HEK293 (cell line): ENCODE data around the gene PDZD4.
A peak's percentile ranks its signal among the peaks of the same experiment; 100 is the strongest.

Source experiments
- GLI2 ChIP-seq: fragments of 450-650 bp; formaldehyde crosslinking; IDR thresholded peaks from 2 replicates; pipeline ENCODE4; 2017; ENCODE audit warnings: missing biosample characterization, missing genetic modification characterization, low read depth, borderline replicate concordance
- ZBTB17 ChIP-seq: fragments of 450-650 bp; formaldehyde crosslinking; IDR thresholded peaks from 2 replicates; pipeline ENCODE4 v1.5.1; 2016; ENCODE audit warnings: missing biosample characterization, missing genetic modification characterization
- ZNF10 ChIP-seq: fragments of 450-650 bp; formaldehyde crosslinking; IDR thresholded peaks from 2 replicates; pipeline ENCODE4 v1.5.1; 2017; ENCODE audit warnings: missing biosample characterization, missing genetic modification characterization
- ZNF23 ChIP-seq: fragments of 450-650 bp; formaldehyde crosslinking; IDR thresholded peaks from 2 replicates; pipeline ENCODE4 v1.5.1; 2016; ENCODE audit warnings: missing biosample characterization, missing genetic modification characterization, borderline replicate concordance
- ZNF302 ChIP-seq: fragments of 450-650 bp; formaldehyde crosslinking; IDR thresholded peaks from 2 replicates; pipeline ENCODE4 v1.5.1; 2016; ENCODE audit warnings: missing biosample characterization, missing genetic modification characterization, low read depth
- ZNF37A ChIP-seq: fragments of 450-650 bp; IDR thresholded peaks from 2 replicates; pipeline ENCODE4 v1.5.1; 2018; ENCODE audit warnings: missing biosample characterization, missing genetic modification characterization
- ZNF677 ChIP-seq: fragments of 450-650 bp; IDR thresholded peaks from 2 replicates; pipeline ENCODE4 v1.5.0; 2018; ENCODE audit warnings: missing biosample characterization, mild to moderate bottlenecking, missing genetic modification characterization, moderate library complexity
- ZNF701 ChIP-seq: fragments of 450-650 bp; formaldehyde crosslinking; IDR thresholded peaks from 2 replicates; pipeline ENCODE4 v1.5.1; 2016; ENCODE audit warnings: missing biosample characterization, missing genetic modification characterization
- ZNF707 ChIP-seq: fragments of 450-650 bp; formaldehyde crosslinking; IDR thresholded peaks from 2 replicates; pipeline ENCODE4 v1.5.1; 2016; ENCODE audit warnings: missing biosample characterization, missing genetic modification characterization
- ZNF776 ChIP-seq: fragments of 450-650 bp; formaldehyde crosslinking; IDR thresholded peaks from 2 replicates; pipeline ENCODE4 v1.5.0; 2017; ENCODE audit warnings: missing biosample characterization, missing genetic modification characterization, borderline replicate concordance
- ZSCAN16 ChIP-seq: fragments of 450-650 bp; formaldehyde crosslinking; IDR thresholded peaks from 2 replicates; pipeline ENCODE4 v1.5.1; 2016; ENCODE audit warnings: missing biosample characterization, missing genetic modification characterization
- ZSCAN30 ChIP-seq: fragments of 450-650 bp; IDR thresholded peaks from 2 replicates; pipeline ENCODE4 v1.5.1; 2018; ENCODE audit warnings: missing biosample characterization, mild to moderate bottlenecking, missing genetic modification characterization, moderate library complexity
- TF ChIP-seq, protein P1 (sequence below): fragments of 450-650 bp; formaldehyde crosslinking; IDR thresholded peaks from 2 replicates; pipeline ENCODE4 v1.5.1; 2016; ENCODE audit warnings: missing biosample characterization, missing genetic modification characterization, borderline replicate concordance
- TF ChIP-seq, protein P2 (sequence below): fragments of 450-650 bp; formaldehyde crosslinking; IDR thresholded peaks from 2 replicates; pipeline ENCODE4 v1.5.1; 2016; ENCODE audit warnings: missing biosample characterization, missing genetic modification characterization
- TF ChIP-seq, protein P3 (sequence below): fragments of 450-650 bp; formaldehyde crosslinking; IDR thresholded peaks from 2 replicates; pipeline ENCODE4 v1.5.1; 2016; ENCODE audit warnings: missing biosample characterization, missing genetic modification characterization
- TF ChIP-seq, protein P4 (sequence below): fragments of 450-650 bp; formaldehyde crosslinking; IDR thresholded peaks from 2 replicates; pipeline ENCODE4 v1.5.1; 2017; ENCODE audit warnings: missing biosample characterization, missing genetic modification characterization

Gene PDZD4

DNA sequence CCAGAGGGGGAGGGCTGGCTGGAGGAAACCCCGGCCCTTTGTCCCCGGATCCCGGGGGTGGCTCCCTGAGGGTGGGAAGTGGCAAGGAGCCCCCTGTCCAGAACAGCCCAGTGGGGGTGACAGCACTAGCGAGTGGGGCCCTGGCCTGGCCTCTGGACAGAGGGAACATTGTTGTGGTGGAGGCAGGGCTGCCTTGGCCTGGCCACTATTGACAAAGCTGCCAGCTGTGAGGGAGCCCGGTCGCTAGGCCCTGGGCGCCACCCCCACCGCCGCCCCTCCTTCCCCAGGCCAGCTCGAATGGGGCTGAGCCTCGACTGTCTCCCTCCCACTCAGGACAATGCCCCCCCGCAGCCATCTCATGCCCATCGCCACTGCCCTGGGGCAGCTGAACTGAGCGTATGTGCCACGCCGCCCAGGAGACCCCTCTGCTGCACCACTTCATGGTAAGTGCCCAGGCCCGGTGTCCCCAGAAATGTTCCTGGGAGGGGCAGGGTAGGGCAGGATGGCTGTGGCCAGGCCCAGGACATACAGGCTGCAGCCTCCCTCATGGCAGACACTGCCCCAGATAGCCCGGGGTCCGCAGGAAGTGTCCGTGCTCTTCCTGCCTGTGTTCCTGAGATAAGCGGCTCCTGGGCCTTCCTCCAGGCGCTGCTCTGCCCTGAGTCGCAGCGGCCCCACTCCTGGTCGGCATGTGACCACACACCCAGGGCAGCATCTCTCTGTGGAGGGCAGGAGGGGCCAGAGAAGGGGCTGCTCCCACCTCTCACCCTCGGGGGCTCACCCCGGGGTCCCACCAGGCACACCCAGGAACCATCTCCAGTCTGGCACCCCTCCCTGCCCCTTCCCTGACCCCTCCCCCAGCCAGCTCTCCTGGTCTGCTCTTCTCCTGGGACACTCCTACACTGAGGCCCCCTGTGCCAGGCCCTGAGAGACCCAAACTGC is 64.9 kb downstream of the PDZD4 start (continued):
- TF ChIP-seq, protein P1, sequence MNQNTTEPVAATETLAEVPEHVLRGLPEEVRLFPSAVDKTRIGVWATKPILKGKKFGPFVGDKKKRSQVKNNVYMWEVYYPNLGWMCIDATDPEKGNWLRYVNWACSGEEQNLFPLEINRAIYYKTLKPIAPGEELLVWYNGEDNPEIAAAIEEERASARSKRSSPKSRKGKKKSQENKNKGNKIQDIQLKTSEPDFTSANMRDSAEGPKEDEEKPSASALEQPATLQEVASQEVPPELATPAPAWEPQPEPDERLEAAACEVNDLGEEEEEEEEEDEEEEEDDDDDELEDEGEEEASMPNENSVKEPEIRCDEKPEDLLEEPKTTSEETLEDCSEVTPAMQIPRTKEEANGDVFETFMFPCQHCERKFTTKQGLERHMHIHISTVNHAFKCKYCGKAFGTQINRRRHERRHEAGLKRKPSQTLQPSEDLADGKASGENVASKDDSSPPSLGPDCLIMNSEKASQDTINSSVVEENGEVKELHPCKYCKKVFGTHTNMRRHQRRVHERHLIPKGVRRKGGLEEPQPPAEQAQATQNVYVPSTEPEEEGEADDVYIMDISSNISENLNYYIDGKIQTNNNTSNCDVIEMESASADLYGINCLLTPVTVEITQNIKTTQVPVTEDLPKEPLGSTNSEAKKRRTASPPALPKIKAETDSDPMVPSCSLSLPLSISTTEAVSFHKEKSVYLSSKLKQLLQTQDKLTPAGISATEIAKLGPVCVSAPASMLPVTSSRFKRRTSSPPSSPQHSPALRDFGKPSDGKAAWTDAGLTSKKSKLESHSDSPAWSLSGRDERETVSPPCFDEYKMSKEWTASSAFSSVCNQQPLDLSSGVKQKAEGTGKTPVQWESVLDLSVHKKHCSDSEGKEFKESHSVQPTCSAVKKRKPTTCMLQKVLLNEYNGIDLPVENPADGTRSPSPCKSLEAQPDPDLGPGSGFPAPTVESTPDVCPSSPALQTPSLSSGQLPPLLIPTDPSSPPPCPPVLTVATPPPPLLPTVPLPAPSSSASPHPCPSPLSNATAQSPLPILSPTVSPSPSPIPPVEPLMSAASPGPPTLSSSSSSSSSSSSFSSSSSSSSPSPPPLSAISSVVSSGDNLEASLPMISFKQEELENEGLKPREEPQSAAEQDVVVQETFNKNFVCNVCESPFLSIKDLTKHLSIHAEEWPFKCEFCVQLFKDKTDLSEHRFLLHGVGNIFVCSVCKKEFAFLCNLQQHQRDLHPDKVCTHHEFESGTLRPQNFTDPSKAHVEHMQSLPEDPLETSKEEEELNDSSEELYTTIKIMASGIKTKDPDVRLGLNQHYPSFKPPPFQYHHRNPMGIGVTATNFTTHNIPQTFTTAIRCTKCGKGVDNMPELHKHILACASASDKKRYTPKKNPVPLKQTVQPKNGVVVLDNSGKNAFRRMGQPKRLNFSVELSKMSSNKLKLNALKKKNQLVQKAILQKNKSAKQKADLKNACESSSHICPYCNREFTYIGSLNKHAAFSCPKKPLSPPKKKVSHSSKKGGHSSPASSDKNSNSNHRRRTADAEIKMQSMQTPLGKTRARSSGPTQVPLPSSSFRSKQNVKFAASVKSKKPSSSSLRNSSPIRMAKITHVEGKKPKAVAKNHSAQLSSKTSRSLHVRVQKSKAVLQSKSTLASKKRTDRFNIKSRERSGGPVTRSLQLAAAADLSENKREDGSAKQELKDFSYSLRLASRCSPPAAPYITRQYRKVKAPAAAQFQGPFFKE, result no peak
- no peak for TF ChIP-seq GLI2 (tag by site-specific recombination)
- TF ChIP-seq ZNF776, result no peak
- TF ChIP-seq ZNF37A (tag by site-specific recombination), result no peak
- TF ChIP-seq ZNF677 (tag by site-specific recombination), result no peak
- TF ChIP-seq ZNF302 (tag by site-specific recombination), result no peak
- no peak for TF ChIP-seq ZNF10 (tag by site-specific recombination)
- TF ChIP-seq, protein P2, sequence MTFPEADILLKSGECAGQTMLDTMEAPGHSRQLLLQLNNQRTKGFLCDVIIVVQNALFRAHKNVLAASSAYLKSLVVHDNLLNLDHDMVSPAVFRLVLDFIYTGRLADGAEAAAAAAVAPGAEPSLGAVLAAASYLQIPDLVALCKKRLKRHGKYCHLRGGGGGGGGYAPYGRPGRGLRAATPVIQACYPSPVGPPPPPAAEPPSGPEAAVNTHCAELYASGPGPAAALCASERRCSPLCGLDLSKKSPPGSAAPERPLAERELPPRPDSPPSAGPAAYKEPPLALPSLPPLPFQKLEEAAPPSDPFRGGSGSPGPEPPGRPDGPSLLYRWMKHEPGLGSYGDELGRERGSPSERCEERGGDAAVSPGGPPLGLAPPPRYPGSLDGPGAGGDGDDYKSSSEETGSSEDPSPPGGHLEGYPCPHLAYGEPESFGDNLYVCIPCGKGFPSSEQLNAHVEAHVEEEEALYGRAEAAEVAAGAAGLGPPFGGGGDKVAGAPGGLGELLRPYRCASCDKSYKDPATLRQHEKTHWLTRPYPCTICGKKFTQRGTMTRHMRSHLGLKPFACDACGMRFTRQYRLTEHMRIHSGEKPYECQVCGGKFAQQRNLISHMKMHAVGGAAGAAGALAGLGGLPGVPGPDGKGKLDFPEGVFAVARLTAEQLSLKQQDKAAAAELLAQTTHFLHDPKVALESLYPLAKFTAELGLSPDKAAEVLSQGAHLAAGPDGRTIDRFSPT (tag by site-specific recombination), result peak; percentile 55
- TF ChIP-seq, protein P3, sequence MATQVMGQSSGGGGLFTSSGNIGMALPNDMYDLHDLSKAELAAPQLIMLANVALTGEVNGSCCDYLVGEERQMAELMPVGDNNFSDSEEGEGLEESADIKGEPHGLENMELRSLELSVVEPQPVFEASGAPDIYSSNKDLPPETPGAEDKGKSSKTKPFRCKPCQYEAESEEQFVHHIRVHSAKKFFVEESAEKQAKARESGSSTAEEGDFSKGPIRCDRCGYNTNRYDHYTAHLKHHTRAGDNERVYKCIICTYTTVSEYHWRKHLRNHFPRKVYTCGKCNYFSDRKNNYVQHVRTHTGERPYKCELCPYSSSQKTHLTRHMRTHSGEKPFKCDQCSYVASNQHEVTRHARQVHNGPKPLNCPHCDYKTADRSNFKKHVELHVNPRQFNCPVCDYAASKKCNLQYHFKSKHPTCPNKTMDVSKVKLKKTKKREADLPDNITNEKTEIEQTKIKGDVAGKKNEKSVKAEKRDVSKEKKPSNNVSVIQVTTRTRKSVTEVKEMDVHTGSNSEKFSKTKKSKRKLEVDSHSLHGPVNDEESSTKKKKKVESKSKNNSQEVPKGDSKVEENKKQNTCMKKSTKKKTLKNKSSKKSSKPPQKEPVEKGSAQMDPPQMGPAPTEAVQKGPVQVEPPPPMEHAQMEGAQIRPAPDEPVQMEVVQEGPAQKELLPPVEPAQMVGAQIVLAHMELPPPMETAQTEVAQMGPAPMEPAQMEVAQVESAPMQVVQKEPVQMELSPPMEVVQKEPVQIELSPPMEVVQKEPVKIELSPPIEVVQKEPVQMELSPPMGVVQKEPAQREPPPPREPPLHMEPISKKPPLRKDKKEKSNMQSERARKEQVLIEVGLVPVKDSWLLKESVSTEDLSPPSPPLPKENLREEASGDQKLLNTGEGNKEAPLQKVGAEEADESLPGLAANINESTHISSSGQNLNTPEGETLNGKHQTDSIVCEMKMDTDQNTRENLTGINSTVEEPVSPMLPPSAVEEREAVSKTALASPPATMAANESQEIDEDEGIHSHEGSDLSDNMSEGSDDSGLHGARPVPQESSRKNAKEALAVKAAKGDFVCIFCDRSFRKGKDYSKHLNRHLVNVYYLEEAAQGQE (tag by site-specific recombination), result no peak
- no peak for TF ChIP-seq ZBTB17
- TF ChIP-seq ZNF23 (tag by site-specific recombination), result no peak
- no peak for TF ChIP-seq ZNF701 (tag by site-specific recombination)
- TF ChIP-seq ZNF707 (tag by site-specific recombination), result 0 out of 2 replicates have a peak, but pooled peaks have one; percentile 57
- no peak for TF ChIP-seq ZSCAN16 (tag by site-specific recombination)
- no peak for TF ChIP-seq ZSCAN30
- TF ChIP-seq, protein P4, sequence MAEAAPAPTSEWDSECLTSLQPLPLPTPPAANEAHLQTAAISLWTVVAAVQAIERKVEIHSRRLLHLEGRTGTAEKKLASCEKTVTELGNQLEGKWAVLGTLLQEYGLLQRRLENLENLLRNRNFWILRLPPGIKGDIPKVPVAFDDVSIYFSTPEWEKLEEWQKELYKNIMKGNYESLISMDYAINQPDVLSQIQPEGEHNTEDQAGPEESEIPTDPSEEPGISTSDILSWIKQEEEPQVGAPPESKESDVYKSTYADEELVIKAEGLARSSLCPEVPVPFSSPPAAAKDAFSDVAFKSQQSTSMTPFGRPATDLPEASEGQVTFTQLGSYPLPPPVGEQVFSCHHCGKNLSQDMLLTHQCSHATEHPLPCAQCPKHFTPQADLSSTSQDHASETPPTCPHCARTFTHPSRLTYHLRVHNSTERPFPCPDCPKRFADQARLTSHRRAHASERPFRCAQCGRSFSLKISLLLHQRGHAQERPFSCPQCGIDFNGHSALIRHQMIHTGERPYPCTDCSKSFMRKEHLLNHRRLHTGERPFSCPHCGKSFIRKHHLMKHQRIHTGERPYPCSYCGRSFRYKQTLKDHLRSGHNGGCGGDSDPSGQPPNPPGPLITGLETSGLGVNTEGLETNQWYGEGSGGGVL (tag by site-specific recombination), result no peak
